OCI-LY7 (cell line): ENCODE results near the gene TOGARAM1. TPM values are rescaled to one million over a fixed set of nuclear protein-coding genes. Genes with fewer than 3 reads are reported as not detected.

ENCODE experiments used
- BruUV-seq: library from RNA; stranded (reverse); fragments of 400-500 nt; replicated peaks from 2 replicates; lab custom pipeline; 2021; lab: Mats Ljungman, UMichigan
- CTCF ChIA-PET: fragments of 300-600 bp; sonication (Branson Sonifier 250); formaldehyde crosslinking; loops from one replicate; lab custom pipeline; 2022; ENCODE audit warnings: antibody characterized with exemption; ENCODE audit not compliant: unreplicated experiment; lab: Charles Lee
- POLR2A ChIA-PET: fragments of 300-600 bp; sonication (Branson Sonifier 250); formaldehyde crosslinking; loops from one replicate; lab custom pipeline; 2022; ENCODE audit warnings: antibody characterized with exemption; lab: Charles Lee
- DNase-seq: peaks from one replicate; pipeline ENCODE4 v3.0.0-alpha.2; 2015; ENCODE audit warnings: low spot score
- H2AFZ ChIP-seq: fragments of 200-600 bp; sonication (generic), shearing (Covaris generic); 2 replicates; pipeline ENCODE4 v1.6.1; 2014; ENCODE audit warnings: mild to moderate bottlenecking, antibody characterized with exemption, low read length, moderate library complexity
- H3K27ac ChIP-seq: fragments of 200-600 bp; sonication (generic); 2 replicates; pipeline ENCODE4 v1.5.1; 2014; ENCODE audit warnings: mixed run types, low read depth, mild to moderate bottlenecking, moderate library complexity, low read length, inconsistent platforms; ENCODE audit not compliant: poor library complexity, severe bottlenecking
- H3K36me3 ChIP-seq: fragments of 200-600 bp; sonication (generic); 2 replicates; pipeline ENCODE4 v1.6.1; 2014; ENCODE audit warnings: mild to moderate bottlenecking, antibody characterized with exemption, low read length, moderate library complexity, mixed read lengths; ENCODE audit not compliant: insufficient read depth
- H3K4me1 ChIP-seq: fragments of 200-600 bp; sonication (generic); 2 replicates; pipeline ENCODE4 v1.5.1; 2014; ENCODE audit warnings: mild to moderate bottlenecking, low read length; ENCODE audit not compliant: insufficient read depth, poor library complexity, severe bottlenecking
- H3K4me2 ChIP-seq: fragments of 200-600 bp; sonication (generic); 2 replicates; pipeline ENCODE4 v1.6.1; 2014; ENCODE audit warnings: mild to moderate bottlenecking, low read length
- H3K4me3 ChIP-seq: fragments of 200-600 bp; sonication (generic); 2 replicates; pipeline ENCODE4 v1.5.1; 2014; ENCODE audit warnings: mild to moderate bottlenecking, low read depth, low read length; ENCODE audit not compliant: poor library complexity, severe bottlenecking
- H3K79me2 ChIP-seq: fragments of 200-600 bp; sonication (generic); 2 replicates; pipeline ENCODE4 v1.6.1; 2016; ENCODE audit warnings: low read depth, mild to moderate bottlenecking, low read length, moderate library complexity, mixed read lengths; ENCODE audit not compliant: insufficient read depth
- H3K9me2 ChIP-seq: fragments of 200-600 bp; sonication (generic); 2 replicates; pipeline ENCODE4 v1.6.1; 2016; ENCODE audit warnings: mild to moderate bottlenecking, low read length, mixed read lengths; ENCODE audit not compliant: insufficient read depth
- H3K9me3 ChIP-seq: fragments of 200-600 bp; sonication (generic); 2 replicates; pipeline ENCODE4 v1.6.1; 2014; ENCODE audit warnings: mild to moderate bottlenecking, mixed run types, low read length, mixed read lengths
- H4K20me1 ChIP-seq: fragments of 200-600 bp; sonication (generic); 2 replicates; pipeline ENCODE4 v1.6.1; 2014; ENCODE audit warnings: mild to moderate bottlenecking, antibody characterized with exemption, low read length, moderate library complexity, mixed read lengths; ENCODE audit not compliant: insufficient read depth
- CTCF ChIP-seq: fragments of 200-600 bp; sonication (generic); conservative IDR thresholded peaks from 2 replicates; pipeline ENCODE4 v1.5.1; 2014; ENCODE audit warnings: mild to moderate bottlenecking, antibody characterized with exemption, low read length, moderate library complexity, mixed read lengths
- EZH2phosphoT487 ChIP-seq: fragments of 200-600 bp; sonication (generic); IDR thresholded peaks from 2 replicates; pipeline ENCODE4 v1.6.1; 2018; ENCODE audit warnings: low read depth, borderline replicate concordance, mild to moderate bottlenecking, mixed run types, antibody characterized with exemption, low read length, moderate library complexity, mixed read lengths
- intact Hi-C: fragments of 100-400 bp; cut with micrococcal nuclease; formaldehyde crosslinking; loops from one replicate; pipeline ENCODE4 v1.10.0; 2022; ENCODE audit not compliant: unreplicated experiment
- total RNA-seq, 2 experiments: library from RNA; depleted of rRNA in 1 of 2; stranded (reverse); fragments of >200 nt in 1 of 2; shearing (Covaris generic) in 1 of 2; gene quantifications; 2 replicates each; pipeline ENCODE4 v1.2.3, GENCODE V29; 2014 to 2022

The TOGARAM1 gene
- total RNA-seq, 2 experiments from 2014 or later: 11.4 to 11.6 TPM

GRCh38 chr14:44928793-44929192 lies 33.2 kb upstream of the TOGARAM1 start:
- no peak overlapping the region for H2AFZ ChIP-seq
- POLR2A ChIA-PET: no interaction called here
- 0 out of 2 replicates have a peak, but pooled peaks cover under 1% of the 10 kb centered on the region for H4K20me1 ChIP-seq
- no TSS peak for BruUV-seq
- CTCF ChIA-PET: no interaction called here
- intact Hi-C loops: no loop called here
- DNase-seq: no peak
- H3K4me1 ChIP-seq: no peaks in the 10 kb centered on the region
- H3K4me3 ChIP-seq: no peak overlapping the region
- no peaks in the 10 kb centered on the region for H3K9me3 ChIP-seq
- H3K27ac ChIP-seq: no peak overlapping the region
- TF ChIP-seq EZH2phosphoT487 (no peak), CTCF (no peak)
- H3K9me2 ChIP-seq: no peaks in the 10 kb centered on the region
- no peak overlapping the region for H3K4me2 ChIP-seq
- H3K36me3 ChIP-seq: peaks cover 11% of the 10 kb centered on the region; the same call in 1 of the 2 replicates
- H3K79me2 ChIP-seq: no peaks in the 10 kb centered on the region; the same call in 1 of the 2 replicates

DNA sequence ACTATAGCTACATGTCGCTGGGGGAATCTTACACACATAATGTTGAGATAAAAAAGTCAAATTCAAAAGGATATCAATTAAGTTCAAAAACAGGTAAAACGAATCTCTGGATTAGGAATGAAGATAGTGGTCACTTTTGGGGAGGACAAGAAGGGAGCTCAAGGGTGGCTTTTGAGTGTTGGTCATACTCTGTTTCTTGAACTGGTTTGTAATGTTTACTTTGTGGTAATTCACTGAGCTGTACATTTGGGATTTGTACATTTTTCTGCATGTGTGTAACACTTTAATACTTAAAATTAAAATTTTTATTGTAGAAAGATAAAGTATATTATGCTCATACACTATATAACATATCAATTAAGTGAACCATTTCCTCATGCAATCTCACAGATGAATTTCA lies 26.8 kb upstream of the TOGARAM1 start:
- no TSS peak for BruUV-seq
- ChIA-PET CTCF (no interaction called here), POLR2A (interaction anchor here (0.5 to 1.0 kb wide), 3 partner anchors 20 to 232 kb away, joined by 3 to 6 read pairs (median 5); no protein-coding TSS in a partner anchor)
- TF ChIP-seq CTCF (no peak), EZH2phosphoT487 (no peak)
- DNase-seq: no peak
- Histone ChIP-seq H3K9me2 (no peaks in the 10 kb centered on the region), H3K27ac (no peak overlapping the region), H3K4me2 (no peak overlapping the region), H2AFZ (no peak overlapping the region), H3K4me1 (no peaks in the 10 kb centered on the region), H3K9me3 (no peaks in the 10 kb centered on the region), H3K4me3 (no peak overlapping the region), H4K20me1 (0 out of 2 replicates have a peak, but pooled peaks cover 4% of the 10 kb centered on the region), H3K79me2 (no peaks in the 10 kb centered on the region; the same call in 1 of the 2 replicates), H3K36me3 (peaks cover 42% of the 10 kb centered on the region)
- intact Hi-C loops: no loop called here

GRCh38 chr14:44937547-44937946 lies 24.4 kb upstream of the TOGARAM1 start:
- peaks cover 63% of the 10 kb centered on the region for H3K36me3 ChIP-seq
- intact Hi-C loops: no loop called here
- no peak overlapping the region for H3K4me3 ChIP-seq

More at GRCh38 chr14:44937547-44937946, 24.4 kb upstream of the TOGARAM1 start:
- Histone ChIP-seq H3K79me2 (no peaks in the 10 kb centered on the region), H3K9me2 (no peaks in the 10 kb centered on the region), H3K4me1 (no peaks in the 10 kb centered on the region), H3K27ac (no peak overlapping the region), H2AFZ (no peak overlapping the region), H3K4me2 (no peak overlapping the region), H3K9me3 (no peaks in the 10 kb centered on the region), H4K20me1 (0 out of 2 replicates have a peak, but pooled peaks cover 4% of the 10 kb centered on the region)
- POLR2A ChIA-PET: interaction anchor here (0.7 kb wide), 2 partner anchors 16 to 81 kb away, joined by 3 read pairs; no protein-coding TSS in a partner anchor
- CTCF ChIA-PET: interaction anchor here (0.6 kb wide), 1 partner anchor 53 kb away, joined by 4 read pairs; no protein-coding TSS in a partner anchor
- DNase-seq: no peak
- TF ChIP-seq CTCF (no peak), EZH2phosphoT487 (no peak)
- no TSS peak for BruUV-seq
